GM21526 (cell line): ENCODE data around the gene ATP2A3.

Experiments
- ATAC-seq: cut with Tn5 transposase; IDR thresholded peaks from one replicate; pipeline ENCODE4 v1.9.1; 2021; ENCODE audit warnings: moderate library complexity; ENCODE audit not compliant: unreplicated experiment, low FRiP score

The ATP2A3 gene

GRCh38 chr17:3915995-3916696 is 48.1 kb downstream of the ATP2A3 start, which contains the start of gene P2RX1:
P2RX1 (minus strand) TSS chr17:3916465; CDS start chr17:3916225, 240 bp downstream.
- no peak for ATAC-seq

GRCh38 chr17:3915581-3915994 is 48.6 kb downstream of the ATP2A3 start:
- no peak for ATAC-seq

- peak; percentile 42 for ATAC-seq
Observed at GRCh38 chr17:3914312-3914670, 49.9 kb downstream of the ATP2A3 start.

- ATAC-seq = peak; percentile 43
Observed at GRCh38 chr17:3913531-3914311, 50.5 kb downstream of the ATP2A3 start.

- ATAC-seq = no peak
Observed at GRCh38 chr17:3912827-3913226, 51.4 kb downstream of the ATP2A3 start.

GRCh38 chr17:3911271-3912053 is 52.8 kb downstream of the ATP2A3 start:
- peak; percentile 71 for ATAC-seq

GRCh38 chr17:3910420-3911270 is 53.6 kb downstream of the ATP2A3 start:
- no peak for ATAC-seq

- no peak for ATAC-seq
Observed at GRCh38 chr17:3909257-3909656, 55.0 kb downstream of the ATP2A3 start.

GRCh38 chr17:3907483-3908216 is 56.6 kb downstream of the ATP2A3 start:
- no peak for ATAC-seq

GRCh38 chr17:3906881-3907280 is 57.4 kb downstream of the ATP2A3 start:
- no peak for ATAC-seq

GRCh38 chr17:3905017-3905520 is 59.2 kb downstream of the ATP2A3 start:
- no peak for ATAC-seq

GRCh38 chr17:3904501-3904900 is 59.7 kb downstream of the ATP2A3 start:
- ATAC-seq = no peak

- no peak for ATAC-seq
Observed at GRCh38 chr17:3903881-3904290, 60.4 kb downstream of the ATP2A3 start.

GRCh38 chr17:3903051-3903825 is 61.0 kb downstream of the ATP2A3 start:
- no peak for ATAC-seq

GRCh38 chr17:3900646-3901045 is 63.6 kb downstream of the ATP2A3 start:
- ATAC-seq = no peak

GRCh38 chr17:3897731-3898130 is 66.5 kb downstream of the ATP2A3 start:
- ATAC-seq = no peak

GRCh38 chr17:3896968-3897235 is 67.3 kb downstream of the ATP2A3 start:
- ATAC-seq = no peak

GRCh38 chr17:3896108-3896967 is 67.9 kb downstream of the ATP2A3 start:
- no peak for ATAC-seq
